Smooth muscle cell of trachea (primary cell): ENCODE measurements around the gene MEGF11. TPM values are rescaled to one million over a fixed set of nuclear protein-coding genes. Genes with fewer than 3 reads are reported as not detected.

ENCODE experiments used
- total RNA-seq: library from RNA; depleted of rRNA; stranded (reverse); fragments of >200 nt; gene quantifications from 2 replicates; pipeline ENCODE4 v1.2.1, GENCODE V29; 2014

The MEGF11 gene
- total RNA-seq, result not detected in 2 replicates

DNA sequence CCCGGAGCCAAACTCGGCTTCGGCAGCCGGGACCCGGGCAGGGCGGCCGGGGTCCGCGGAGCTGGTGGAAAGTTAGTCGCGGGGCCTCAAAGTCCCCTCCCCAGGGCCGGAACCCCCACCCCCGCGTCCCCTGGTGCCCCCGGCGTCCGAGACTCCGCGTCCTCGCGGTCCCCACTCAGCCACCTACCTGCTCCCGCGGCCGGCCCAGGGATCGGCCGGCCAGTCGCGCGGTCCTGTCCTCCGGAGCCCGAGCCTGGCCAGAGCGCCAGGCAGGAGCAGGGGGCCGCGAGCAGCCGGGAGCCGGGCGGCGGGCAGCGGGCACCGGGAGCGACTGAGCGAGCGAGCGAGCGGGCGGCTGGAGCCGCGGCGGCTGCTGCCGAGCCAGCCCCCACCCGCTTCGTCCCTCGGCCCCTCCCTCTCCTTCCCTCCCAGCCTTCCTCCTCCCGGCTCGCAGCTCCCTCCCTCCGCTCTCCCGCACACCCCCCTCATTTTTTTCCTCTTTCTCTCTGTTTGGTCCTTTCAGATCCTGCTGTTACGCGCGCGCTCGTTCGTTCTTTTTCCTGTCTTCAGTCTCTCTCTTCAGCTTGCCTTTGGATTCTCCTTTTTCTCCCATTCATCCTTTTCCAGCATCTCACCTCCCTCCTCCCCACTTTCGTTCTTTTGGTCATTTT lies at the start of gene MEGF11:
Gene MEGF11, minus strand, starts transcription at position 333 of the 671 bp plus-strand sequence. CDS start 125,347 bp downstream, outside the sequence.

DNA sequence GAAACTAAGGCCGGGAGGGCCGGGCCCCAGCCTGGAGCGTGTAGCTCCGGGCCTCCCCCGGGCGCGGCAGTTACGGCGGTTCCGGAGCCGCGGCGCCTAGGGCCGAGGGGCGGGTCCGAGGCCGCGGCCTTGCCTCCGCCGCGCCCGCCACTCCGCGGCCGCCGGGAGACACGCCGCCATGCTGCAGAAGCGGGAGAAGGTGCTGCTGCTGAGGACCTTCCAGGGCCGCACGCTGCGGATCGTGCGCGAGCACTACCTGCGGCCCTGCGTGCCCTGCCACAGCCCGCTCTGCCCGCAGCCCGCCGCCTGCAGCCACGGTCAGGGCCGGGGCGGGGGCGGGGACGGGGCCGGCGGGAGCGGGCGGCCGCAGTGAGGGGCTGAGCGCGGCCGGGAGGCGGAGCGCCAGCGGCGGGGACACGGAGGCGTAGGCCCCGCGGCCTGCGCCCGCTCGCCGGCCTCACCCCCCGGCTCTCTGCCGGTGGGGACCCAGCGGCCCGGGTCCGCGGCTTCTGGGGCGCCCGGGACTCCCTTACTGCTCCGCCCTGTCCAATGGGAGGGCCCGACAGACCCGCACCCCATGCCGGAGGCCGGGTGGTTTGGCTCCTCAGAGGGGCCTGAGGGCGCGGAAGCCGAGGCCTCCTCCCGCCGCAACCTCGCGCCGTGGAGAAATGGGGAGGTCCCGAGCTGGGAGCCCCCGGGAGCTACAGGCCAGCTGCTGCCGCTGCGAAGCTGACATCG lies 40.0 kb upstream of the MEGF11 start, which contains the start of gene DIS3L:
Gene DIS3L, plus strand, starts transcription at position 150 of the 738 bp plus-strand sequence. Its CDS starts 29 bp downstream, at position 179.

DNA sequence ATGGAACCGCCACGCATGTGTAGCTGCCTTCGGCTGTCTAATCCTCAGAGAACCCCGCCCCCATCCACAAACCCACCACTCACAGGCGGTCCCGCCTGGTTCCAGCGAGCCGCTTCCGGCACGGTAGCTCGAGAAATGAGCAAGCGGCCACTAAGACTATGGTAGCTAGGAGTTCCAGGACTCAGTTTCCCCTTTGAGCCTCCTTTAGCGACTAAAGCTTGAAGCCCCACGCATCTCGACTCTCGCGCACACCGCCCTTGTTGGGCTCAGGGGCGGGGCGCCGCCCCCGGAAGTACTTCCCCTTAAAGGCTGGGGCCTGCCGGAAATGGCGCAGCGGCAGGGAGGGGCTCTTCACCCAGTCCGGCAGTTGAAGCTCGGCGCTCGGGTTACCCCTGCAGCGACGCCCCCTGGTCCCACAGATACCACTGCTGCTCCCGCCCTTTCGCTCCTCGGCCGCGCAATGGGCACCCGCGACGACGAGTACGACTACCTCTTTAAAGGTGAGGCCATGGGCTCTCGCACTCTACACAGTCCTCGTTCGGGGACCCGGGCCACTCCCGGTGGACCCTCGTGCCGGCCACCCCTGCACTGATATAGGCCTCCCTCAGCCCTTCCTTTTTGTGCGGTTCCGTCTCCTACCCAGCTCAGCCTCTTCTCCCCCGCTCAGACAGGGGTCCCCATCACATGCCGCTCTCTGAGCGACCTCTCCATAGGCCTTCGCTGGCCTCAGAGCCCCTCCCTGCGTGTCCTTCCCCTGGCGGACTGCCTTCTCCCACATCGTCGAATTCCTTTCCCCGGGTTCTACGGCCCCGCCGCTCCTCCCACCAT lies 384.2 kb downstream of the MEGF11 start, which contains the start of gene RAB11A:
Gene RAB11A, plus strand, starts transcription at position 366 of the 828 bp plus-strand sequence. Its CDS starts 95 bp downstream, at position 461.

Other genes with a start within 250 kb of the MEGF11 start
- gene DIS3L, start 39.8 kb upstream of the MEGF11 start, total RNA-seq, result 25.9 and 29.1 TPM in 2 replicates
- 10.6 and 15.1 TPM in 2 replicates for gene TIPIN, start 102.9 kb upstream of the MEGF11 start, total RNA-seq
- gene MAP2K1, start 133.2 kb upstream of the MEGF11 start, total RNA-seq, result 25.9 and 36.9 TPM in 2 replicates
- gene SNAPC5, start 244.0 kb upstream of the MEGF11 start, total RNA-seq, result 20.5 and 27.5 TPM in 2 replicates